HCT116 (cell line): ENCODE results near the gene PIAS3. TPM values are rescaled to one million over a fixed set of nuclear protein-coding genes. Genes with fewer than 3 reads are reported as not detected.
A peak's percentile ranks its signal among the peaks of the same experiment; 100 is the strongest.

Experiments used
- ATAC-seq: fragments of 200-7000 bp; cut with Tn5 transposase; 2 replicates; pipeline ENCODE4 v1.9.1; 2020; ENCODE audit warnings: mild to moderate bottlenecking, moderate library complexity
- BruUV-seq: library from RNA; stranded (reverse); fragments of 400-500 nt; replicated peaks from 2 replicates; lab custom pipeline; 2021; lab: Mats Ljungman, UMichigan
- CTCF ChIA-PET: fragments of 300-600 bp; sonication (Branson Sonifier 250); formaldehyde crosslinking; loops from one replicate; lab custom pipeline; 2021; ENCODE audit warnings: antibody characterized with exemption; lab: Charles Lee
- POLR2A ChIA-PET: fragments of 300-600, 350-600 bp; sonication (Branson Sonifier 250); formaldehyde crosslinking; loops from one replicate; lab custom pipeline; 2021; ENCODE audit warnings: antibody characterized with exemption; lab: Charles Lee
- RAD21 ChIA-PET, 2 experiments: fragments of 300-600 bp; sonication (Branson Sonifier 250); formaldehyde crosslinking; loops; one replicate each; lab custom pipeline; 2023; ENCODE audit warnings: low total read pairs in 2 of 2; ENCODE audit not compliant: uncharacterized antibody in 2 of 2, unreplicated experiment in 2 of 2, low non-redundant PET in 1 of 2; lab: Charles Lee
- DNase-seq: peaks from one replicate; pipeline ENCODE4 v3.0.0-alpha.2; 2010; ENCODE audit warnings: low read depth, low spot score
- H2AFZ ChIP-seq: fragments of 200-600 bp; shearing (Covaris generic), sonication (generic); 2 replicates; pipeline ENCODE4 v1.6.1; 2017; ENCODE audit warnings: low read depth, mixed run types, mixed read lengths, antibody characterized with exemption, low read length; ENCODE audit not compliant: poor library complexity, severe bottlenecking
- H3K27ac ChIP-seq: 2 replicates; pipeline ENCODE4 v1.5.1; 2012; ENCODE audit warnings: low read depth, low read length
- H3K27me3 ChIP-seq: fragments of 200-600 bp; sonication (generic); 2 replicates; pipeline ENCODE4 v1.6.1; 2016; ENCODE audit warnings: mixed run types, low read length, mixed read lengths; ENCODE audit not compliant: insufficient read depth
- H3K36me3 ChIP-seq, 2 experiments: fragments of 200-500 bp in 1 of 2; fragments of 200-600 bp in 1 of 2; sonication (Bioruptor generic) in 1 of 2; sonication (generic) in 1 of 2; 2 replicates each; pipeline versions ENCODE4 v1.5.1 to v1.6.1; 2014 to 2016; ENCODE audit warnings: low read length in 2 of 2, inconsistent platforms in 1 of 2, mixed read lengths in 1 of 2, mixed run types in 1 of 2; ENCODE audit not compliant: insufficient read depth in 2 of 2, control insufficient read depth in 1 of 2
- H3K4me1 ChIP-seq, 2 experiments: fragments of 200-600 bp in 1 of 2; sonication (generic) in 1 of 2; 2 replicates each; pipeline versions ENCODE4 v1.5.1 to v1.6.1; 2012 to 2017; ENCODE audit warnings: low read length in 2 of 2, inconsistent platforms in 1 of 2, mild to moderate bottlenecking in 1 of 2, mixed read lengths in 1 of 2, mixed run types in 1 of 2, moderate library complexity in 1 of 2; ENCODE audit not compliant: insufficient read depth in 2 of 2, control insufficient read depth in 1 of 2
- H3K4me2 ChIP-seq: fragments of 200-600 bp; sonication (generic); 2 replicates; pipeline ENCODE4 v1.6.1; 2017; ENCODE audit warnings: mixed run types, low read length, mixed read lengths
- H3K4me3 ChIP-seq, 2 experiments: fragments of 200-600 bp in 1 of 2; sonication (generic) in 1 of 2; replicated peaks in 1 of 2; 2 replicates each; pipeline ENCODE4 v1.5.1; 2011 to 2016; ENCODE audit warnings: low read length in 2 of 2, control low read depth in 1 of 2, low read depth in 1 of 2, mild to moderate bottlenecking in 1 of 2, mixed read lengths in 1 of 2, mixed run types in 1 of 2
- H3K79me2 ChIP-seq: fragments of 200-600 bp; sonication (generic); 2 replicates; pipeline ENCODE4 v1.6.1; 2017; ENCODE audit warnings: mild to moderate bottlenecking, mixed run types, low read length, moderate library complexity, mixed read lengths; ENCODE audit not compliant: insufficient read depth
- H3K9ac ChIP-seq: fragments of 200-600 bp; sonication (generic); 2 replicates; pipeline ENCODE4 v1.6.1; 2016; ENCODE audit warnings: low read length, mixed read lengths
- H3K9me2 ChIP-seq: fragments of 200-600 bp; sonication (generic), shearing (Covaris generic); 2 replicates; pipeline ENCODE4 v1.6.1; 2017; ENCODE audit warnings: mixed run types, mild to moderate bottlenecking, moderate library complexity; ENCODE audit not compliant: insufficient read depth
- H3K9me3 ChIP-seq, 2 experiments: fragments of 200-500 bp in 1 of 2; fragments of 200-600 bp in 1 of 2; sonication (Bioruptor generic) in 1 of 2; sonication (generic) in 1 of 2; 2 replicates each; pipeline ENCODE4 v1.6.1; 2014 to 2017; ENCODE audit warnings: low read length in 2 of 2, mixed read lengths in 2 of 2, inconsistent platforms in 1 of 2, low read depth in 1 of 2, mild to moderate bottlenecking in 1 of 2, mixed run types in 1 of 2, moderate library complexity in 1 of 2; ENCODE audit not compliant: control insufficient read depth in 1 of 2, insufficient read depth in 1 of 2
- H4K20me1 ChIP-seq: fragments of 200-600 bp; sonication (generic), shearing (Covaris generic); 2 replicates; pipeline ENCODE4 v1.6.1; 2017; ENCODE audit warnings: mixed run types, mild to moderate bottlenecking, moderate library complexity; ENCODE audit not compliant: insufficient read depth
- CTCF ChIP-seq, 3 experiments: fragments of 200-600 bp in 1 of 3; sonication (generic) in 1 of 3; IDR thresholded peaks in 2 of 3; conservative IDR thresholded peaks in 1 of 3; 2 replicates each; pipeline ENCODE4 v1.5.1; 2012 to 2017; ENCODE audit warnings: low read depth in 2 of 3, low read length in 2 of 3, antibody characterized with exemption in 1 of 3, borderline replicate concordance in 1 of 3, control low read depth in 1 of 3, mild to moderate bottlenecking in 1 of 3, mixed read lengths in 1 of 3, mixed run types in 1 of 3, moderate library complexity in 1 of 3; ENCODE audit not compliant: insufficient read depth in 1 of 3
- ELF1 ChIP-seq: IDR thresholded peaks from 2 replicates; pipeline ENCODE4 v1.6.1; 2012; ENCODE audit warnings: low read depth, borderline replicate concordance
- JUND ChIP-seq: IDR thresholded peaks from 2 replicates; pipeline ENCODE4 v1.6.1; 2012
- POLR2AphosphoS5 ChIP-seq: IDR thresholded peaks from 2 replicates; pipeline ENCODE4 v1.6.1; 2011; ENCODE audit warnings: mild to moderate bottlenecking, low read depth, low read length, moderate library complexity
- RAD21 ChIP-seq: IDR thresholded peaks from 2 replicates; pipeline ENCODE4 v1.6.1; 2012; ENCODE audit warnings: low read depth, mild to moderate bottlenecking
- REST ChIP-seq: IDR thresholded peaks from 2 replicates; pipeline ENCODE4 v1.6.1; 2012; ENCODE audit warnings: low read depth
- SP1 ChIP-seq: IDR thresholded peaks from 2 replicates; pipeline ENCODE4 v1.6.1; 2012; ENCODE audit warnings: low read depth
- TCF7L2 ChIP-seq: IDR thresholded peaks from 2 replicates; pipeline ENCODE4 v1.7.0; 2011; ENCODE audit warnings: borderline replicate concordance, inconsistent platforms; ENCODE audit not compliant: insufficient read depth, insufficient read length; ENCODE audit errors: extremely low read depth
- ZBTB33 ChIP-seq: IDR thresholded peaks from 2 replicates; pipeline ENCODE4 v1.6.1; 2011; ENCODE audit warnings: mild to moderate bottlenecking, low read length, moderate library complexity; ENCODE audit not compliant: insufficient replicate concordance; ENCODE audit errors: extremely low read depth
- ZFX ChIP-seq: fragments of 450-650 bp; IDR thresholded peaks from 2 replicates; pipeline ENCODE4 v1.6.1; 2017
- ZNF274 ChIP-seq: fragments of 200-500 bp; sonication (Bioruptor generic); IDR thresholded peaks from 2 replicates; pipeline ENCODE4 v1.6.1; 2014; ENCODE audit warnings: mild to moderate bottlenecking, low read depth, low read length, inconsistent platforms
- intact Hi-C: fragments of 100-400 bp; cut with micrococcal nuclease; formaldehyde crosslinking; loops from 2 replicates; pipeline ENCODE4 v1.10.0; 2022
- total RNA-seq: library from RNA; stranded (reverse); gene quantifications from one replicate; pipeline ENCODE4 v1.2.1, GENCODE V29; 2021; ENCODE audit not compliant: unreplicated experiment

The PIAS3 gene
- total RNA-seq, 1 experiment from 2014 or later, result 31.2 TPM

GRCh38 chr1:145826030-145826429 is 32.9 kb downstream of the PIAS3 start:
- no peak for DNase-seq
- intact Hi-C loops, result no loop called here
- RAD21 ChIA-PET, result no interaction called here
- H3K9me3 ChIP-seq, result no peaks in the 10 kb centered on the region
- no TSS peak for BruUV-seq
- H3K79me2 ChIP-seq, result peaks cover 31% of the 10 kb centered on the region
- no peak overlapping the region for H3K4me2 ChIP-seq
- H4K20me1 ChIP-seq, result no peaks in the 10 kb centered on the region
- no peak overlapping the region for H2AFZ ChIP-seq
- peaks cover 2 to 7% of the 10 kb centered on the region in 2 experiments; a peak in 1 of 4 replicates for H3K4me1 ChIP-seq
- no peaks in the 10 kb centered on the region for H3K9me2 ChIP-seq
- CTCF ChIA-PET, result interaction anchor here (1.0 to 2.0 kb wide), 2 partner anchors 19 to 105 kb away, joined by 3 to 6 read pairs; partner anchors contain the start of gene NUDT17
- no peaks in the 10 kb centered on the region for H3K27me3 ChIP-seq
- H3K27ac ChIP-seq, result no peak overlapping the region
- TF ChIP-seq CTCF (IDR thresholded peaks at IDR 0.05 in 2 of 3, conservative IDR thresholded peaks at IDR 0.05 in 1 of 3; ENCODE audit: borderline replicate concordance in 1 of 3, insufficient read depth in 1 of 3, low read depth in 2 of 3, low read length in 2 of 3) (0 out of 6 replicates have a peak, but pooled peaks of 1 of the 3 experiments have one; percentile 21), JUND (no peak)
- H3K9ac ChIP-seq, result no peak overlapping the region
- no peak for ATAC-seq
- no peak overlapping the region for H3K4me3 ChIP-seq
- H3K36me3 ChIP-seq, result peaks cover 39 to 44% of the 10 kb centered on the region in 2 experiments
- POLR2A ChIA-PET, result interaction anchor here (1.9 kb wide), 1 partner anchor 9 kb away, joined by 4 read pairs; no protein-coding TSS in a partner anchor

GRCh38 chr1:145824499-145824842 is 34.4 kb downstream of the PIAS3 start:
- no peaks in the 10 kb centered on the region for H4K20me1 ChIP-seq
- intact Hi-C loops, result loop anchor here (5.0 kb wide), 1 partner anchor 42 kb away; no protein-coding TSS in a partner anchor
- no peak for ATAC-seq
- H3K4me3 ChIP-seq, result peak overlapping the region; percentile 71 to 84
- ChIA-PET POLR2A (interaction anchor here (0.8 to 1.2 kb wide), 3 partner anchors 8 to 35 kb away, joined by 3 to 5 read pairs (median 3); partner anchors contain the start of gene PIAS3), CTCF (interaction anchor here (1.1 kb wide), 1 partner anchor 35 kb away, joined by 5 read pairs; the partner anchor contains the start of gene PIAS3), RAD21 (no interaction called here)
- peak overlapping the region; percentile 13 for H2AFZ ChIP-seq
- H3K27me3 ChIP-seq, result no peaks in the 10 kb centered on the region
- peak overlapping the region; percentile 90 for H3K9ac ChIP-seq
- H3K36me3 ChIP-seq, result peaks cover 30 to 34% of the 10 kb centered on the region in 2 experiments
- H3K4me2 ChIP-seq, result peak overlapping the region; percentile 88
- peaks cover 31% of the 10 kb centered on the region for H3K79me2 ChIP-seq
- H3K9me3 ChIP-seq, result no peaks in the 10 kb centered on the region
- no peaks in the 10 kb centered on the region for H3K9me2 ChIP-seq
- peaks cover 3 to 8% of the 10 kb centered on the region in 2 experiments; a peak in 2 of 4 replicates for H3K4me1 ChIP-seq
- DNase-seq, result no peak
- TSS peak; percentile 66 for BruUV-seq
- peak overlapping the region; percentile 83 for H3K27ac ChIP-seq
- TF ChIP-seq TCF7L2 (no peak), REST (no peak), RAD21 (no peak), POLR2AphosphoS5 (no peak), ELF1 (no peak), ZFX (no peak), ZBTB33 (no peak), ZNF274 (no peak), SP1 (no peak)
